A549 (cell line): Measurements from ENCODE around the gene VAT1L.

Experiments
- CHD2 ChIP-seq: fragments of 150-350 bp; IDR thresholded peaks from 2 replicates; pipeline ENCODE4 v1.6.1; 2014; ENCODE audit warnings: low read length; ENCODE audit not compliant: partially characterized antibody
- CHD4 ChIP-seq: fragments of 200-600 bp; sonication (generic); IDR thresholded peaks from 2 replicates; pipeline ENCODE4 v1.6.1; 2016; ENCODE audit warnings: antibody characterized with exemption, mild to moderate bottlenecking, borderline replicate concordance
- EP300 ChIP-seq, 2 experiments: fragments of >200 bp; sonication (Bioruptor Twin); formaldehyde crosslinking; IDR thresholded peaks; 2 replicates in 1 of 2; 3 replicates in 1 of 2; pipeline ENCODE4 v1.6.1; 2016 to 2017
- HOXB5 ChIP-seq: fragments of 250-450 bp; sonication (Bioruptor Pico); IDR thresholded peaks from 2 replicates; pipeline ENCODE4 v1.5.0; 2020; ENCODE audit warnings: mild to moderate bottlenecking, moderate library complexity
- JUN ChIP-seq, 2 experiments: fragments of >200 bp; sonication (Bioruptor Twin); formaldehyde crosslinking; IDR thresholded peaks; 2 replicates in 1 of 2; 3 replicates in 1 of 2; pipeline ENCODE4 v1.6.1; 2016 to 2017
- NR3C1 ChIP-seq: fragments of >200 bp; sonication (Bioruptor Twin); formaldehyde crosslinking; IDR thresholded peaks from 3 replicates; pipeline ENCODE4 v1.6.1; 2017
- POLR2A ChIP-seq: IDR thresholded peaks from 2 replicates; pipeline ENCODE4 v1.6.1; 2012; ENCODE audit warnings: mild to moderate bottlenecking, low read length
- SMC3 ChIP-seq: fragments of >200 bp; sonication (Bioruptor Twin); formaldehyde crosslinking; IDR thresholded peaks from 3 replicates; pipeline ENCODE4 v1.6.1; 2018; ENCODE audit warnings: inconsistent platforms
- TF ChIP-seq, protein P1 (sequence below): fragments of >200 bp; sonication (Bioruptor Twin); formaldehyde crosslinking; IDR thresholded peaks from 3 replicates; pipeline ENCODE4 v1.5.1; 2016
- TF ChIP-seq, protein P2 (sequence below): fragments of 200-600 bp; sonication (generic); IDR thresholded peaks from 2 replicates; pipeline ENCODE4 v1.6.1; 2016; ENCODE audit warnings: antibody characterized with exemption, mild to moderate bottlenecking, moderate library complexity

GRCh38 chr16:77945126-77945525 lies 156.8 kb downstream of the VAT1L start:
- TF ChIP-seq EP300 (IDR thresholded peaks at IDR 0.05) (no peak), POLR2A (no peak), CHD2 (no peak), CHD4 (no peak), NR3C1 (no peak), HOXB5 (CRISPR knock-in tag) (no peak), JUN (IDR thresholded peaks at IDR 0.05) (no peak), SMC3 (no peak)
- TF ChIP-seq, protein P1, sequence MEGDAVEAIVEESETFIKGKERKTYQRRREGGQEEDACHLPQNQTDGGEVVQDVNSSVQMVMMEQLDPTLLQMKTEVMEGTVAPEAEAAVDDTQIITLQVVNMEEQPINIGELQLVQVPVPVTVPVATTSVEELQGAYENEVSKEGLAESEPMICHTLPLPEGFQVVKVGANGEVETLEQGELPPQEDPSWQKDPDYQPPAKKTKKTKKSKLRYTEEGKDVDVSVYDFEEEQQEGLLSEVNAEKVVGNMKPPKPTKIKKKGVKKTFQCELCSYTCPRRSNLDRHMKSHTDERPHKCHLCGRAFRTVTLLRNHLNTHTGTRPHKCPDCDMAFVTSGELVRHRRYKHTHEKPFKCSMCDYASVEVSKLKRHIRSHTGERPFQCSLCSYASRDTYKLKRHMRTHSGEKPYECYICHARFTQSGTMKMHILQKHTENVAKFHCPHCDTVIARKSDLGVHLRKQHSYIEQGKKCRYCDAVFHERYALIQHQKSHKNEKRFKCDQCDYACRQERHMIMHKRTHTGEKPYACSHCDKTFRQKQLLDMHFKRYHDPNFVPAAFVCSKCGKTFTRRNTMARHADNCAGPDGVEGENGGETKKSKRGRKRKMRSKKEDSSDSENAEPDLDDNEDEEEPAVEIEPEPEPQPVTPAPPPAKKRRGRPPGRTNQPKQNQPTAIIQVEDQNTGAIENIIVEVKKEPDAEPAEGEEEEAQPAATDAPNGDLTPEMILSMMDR: no peak
- TF ChIP-seq, protein P2, sequence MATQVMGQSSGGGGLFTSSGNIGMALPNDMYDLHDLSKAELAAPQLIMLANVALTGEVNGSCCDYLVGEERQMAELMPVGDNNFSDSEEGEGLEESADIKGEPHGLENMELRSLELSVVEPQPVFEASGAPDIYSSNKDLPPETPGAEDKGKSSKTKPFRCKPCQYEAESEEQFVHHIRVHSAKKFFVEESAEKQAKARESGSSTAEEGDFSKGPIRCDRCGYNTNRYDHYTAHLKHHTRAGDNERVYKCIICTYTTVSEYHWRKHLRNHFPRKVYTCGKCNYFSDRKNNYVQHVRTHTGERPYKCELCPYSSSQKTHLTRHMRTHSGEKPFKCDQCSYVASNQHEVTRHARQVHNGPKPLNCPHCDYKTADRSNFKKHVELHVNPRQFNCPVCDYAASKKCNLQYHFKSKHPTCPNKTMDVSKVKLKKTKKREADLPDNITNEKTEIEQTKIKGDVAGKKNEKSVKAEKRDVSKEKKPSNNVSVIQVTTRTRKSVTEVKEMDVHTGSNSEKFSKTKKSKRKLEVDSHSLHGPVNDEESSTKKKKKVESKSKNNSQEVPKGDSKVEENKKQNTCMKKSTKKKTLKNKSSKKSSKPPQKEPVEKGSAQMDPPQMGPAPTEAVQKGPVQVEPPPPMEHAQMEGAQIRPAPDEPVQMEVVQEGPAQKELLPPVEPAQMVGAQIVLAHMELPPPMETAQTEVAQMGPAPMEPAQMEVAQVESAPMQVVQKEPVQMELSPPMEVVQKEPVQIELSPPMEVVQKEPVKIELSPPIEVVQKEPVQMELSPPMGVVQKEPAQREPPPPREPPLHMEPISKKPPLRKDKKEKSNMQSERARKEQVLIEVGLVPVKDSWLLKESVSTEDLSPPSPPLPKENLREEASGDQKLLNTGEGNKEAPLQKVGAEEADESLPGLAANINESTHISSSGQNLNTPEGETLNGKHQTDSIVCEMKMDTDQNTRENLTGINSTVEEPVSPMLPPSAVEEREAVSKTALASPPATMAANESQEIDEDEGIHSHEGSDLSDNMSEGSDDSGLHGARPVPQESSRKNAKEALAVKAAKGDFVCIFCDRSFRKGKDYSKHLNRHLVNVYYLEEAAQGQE: no peak
